CD4-positive, alpha-beta T cell (primary cell): ENCODE measurements around the gene HDAC4. TPM values are rescaled to one million over a fixed set of nuclear protein-coding genes. Genes with fewer than 3 reads are reported as not detected.

Experiments used
- ATAC-seq: fragments of 200-7000 bp; cut with Tn5 transposase; one replicate; pipeline ENCODE4 v1.10.0; 2022; ENCODE audit warnings: mild to moderate bottlenecking; ENCODE audit not compliant: poor library complexity
- CTCF ChIA-PET: fragments of 350-600 bp; sonication (Branson Sonifier 250); formaldehyde crosslinking; loops from one replicate; lab custom pipeline; 2021; ENCODE audit warnings: antibody characterized with exemption, inconsistent platforms; lab: Charles Lee
- POLR2A ChIA-PET: fragments of 350-600 bp; sonication (Branson Sonifier 250); formaldehyde crosslinking; loops from one replicate; lab custom pipeline; 2021; ENCODE audit warnings: antibody characterized with exemption, inconsistent platforms; lab: Charles Lee
- DNase-seq, 14 experiments: peaks; one replicate each; pipeline ENCODE4 v3.0.0-alpha.2; 2013 to 2020; ENCODE audit warnings: mixed read lengths in 2 of 14
- H3K27ac ChIP-seq, 2 donors: one replicate each; pipeline versions ENCODE4 v1.5.1 to v1.7.0; 2013; ENCODE audit warnings: low read length in 2 of 2, low read depth in 1 of 2, mild to moderate bottlenecking in 1 of 2
- H3K27me3 ChIP-seq, 2 experiments: 1 replicate in 1 of 2; 2 replicates in 1 of 2; pipeline versions ENCODE4 v1.6.1 to v1.7.0; 2013; ENCODE audit warnings: low read length in 2 of 2, control low read depth in 1 of 2, mild to moderate bottlenecking in 1 of 2, moderate library complexity in 1 of 2; ENCODE audit not compliant: insufficient read depth in 2 of 2, control insufficient read depth in 1 of 2
- H3K36me3 ChIP-seq: one replicate; pipeline ENCODE4 v1.6.1; 2013; ENCODE audit warnings: low read length, control low read depth; ENCODE audit not compliant: insufficient read depth
- H3K4me1 ChIP-seq: one replicate; pipeline ENCODE4 v1.6.1; 2013; ENCODE audit warnings: low read length, control low read depth; ENCODE audit not compliant: insufficient read depth
- H3K4me3 ChIP-seq: one replicate; pipeline ENCODE4 v1.5.1; 2013; ENCODE audit warnings: mild to moderate bottlenecking, low read length, moderate library complexity
- H3K9me3 ChIP-seq, 2 experiments: 1 replicate in 1 of 2; 2 replicates in 1 of 2; pipeline versions ENCODE4 v1.6.1 to v1.7.0; 2013; ENCODE audit warnings: low read length in 2 of 2, mild to moderate bottlenecking in 2 of 2, control low read depth in 1 of 2, moderate library complexity in 1 of 2; ENCODE audit not compliant: control insufficient read depth in 1 of 2, insufficient read depth in 1 of 2
- H3K27ac Mint-ChIP-seq: one replicate; pipeline ENCODE4 v1.8.0; 2020; ENCODE audit warnings: mixed read lengths
- H3K27me3 Mint-ChIP-seq: one replicate; pipeline ENCODE4 v1.8.0; 2021; ENCODE audit warnings: mixed read lengths
- H3K36me3 Mint-ChIP-seq: one replicate; pipeline ENCODE4 v1.8.0; 2021; ENCODE audit warnings: low read depth, mixed read lengths
- H3K4me1 Mint-ChIP-seq: one replicate; pipeline ENCODE4 v1.8.0; 2021; ENCODE audit warnings: low read depth, mixed read lengths
- H3K4me3 Mint-ChIP-seq: one replicate; pipeline ENCODE4 v1.8.0; 2020; ENCODE audit warnings: mild to moderate bottlenecking, mixed read lengths
- H3K9me3 Mint-ChIP-seq: one replicate; pipeline ENCODE4 v1.8.0; 2020; ENCODE audit warnings: mixed read lengths
- intact Hi-C, 2 experiments: fragments of 100-400 bp; cut with DNase I in 1 of 2; cut with micrococcal nuclease in 1 of 2; formaldehyde crosslinking; loops; one replicate each; pipeline versions ENCODE4 v1.15.1 to v1.9.0; 2023 to 2025; cut with DNase I, micrococcal nuclease
- total RNA-seq, 174 experiments: library from RNA in 2 of 174; stranded (reverse) in 2 of 174; gene quantifications; one replicate each; pipeline ENCODE4 v1.2.3 and lab custom pipeline; 2021 to 2026
- TF ChIP-seq, protein P1 (sequence below): fragments of 200-600 bp; IDR thresholded peaks from one replicate; pipeline ENCODE4 v1.8.0; 2022; ENCODE audit warnings: antibody characterized with exemption, mild to moderate bottlenecking

The HDAC4 gene
- total RNA-seq, 2 experiments from 2014 or later, result 45.3 to 49.2 TPM

DNA sequence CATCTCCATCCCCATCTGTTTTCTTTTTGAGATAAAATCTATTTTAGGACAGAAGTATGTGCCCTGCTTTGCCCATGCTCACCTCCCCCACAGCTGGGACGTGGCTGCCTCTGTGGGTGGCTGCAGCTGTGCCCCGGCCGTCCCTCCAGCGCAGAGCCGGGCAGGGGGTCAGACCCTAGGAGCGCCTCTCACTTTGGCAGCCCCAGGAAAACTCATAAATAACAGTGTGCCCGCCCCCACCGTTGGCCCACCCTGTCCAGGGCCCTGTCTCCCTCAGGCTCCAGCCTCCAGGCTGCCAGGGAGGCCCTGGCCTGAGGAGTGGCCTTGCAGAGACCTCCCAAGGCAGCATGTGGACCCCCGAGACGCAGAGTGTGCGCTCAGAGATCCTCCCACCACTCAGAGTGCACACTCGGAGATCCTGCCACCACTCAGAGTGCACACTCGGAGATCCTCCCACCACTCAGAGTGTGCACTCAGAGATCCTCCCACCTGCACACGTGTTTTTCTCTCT, 374.8 kb downstream of the HDAC4 start:
- POLR2A ChIA-PET, result no interaction called here
- ATAC-seq (no peak), DNase-seq (no peak)
- peaks cover 9% of the 10 kb centered on the region for H3K27me3 Mint-ChIP-seq
- no peaks in the 10 kb centered on the region for H3K4me1 ChIP-seq
- peaks cover 0 to 6% of the 10 kb centered on the region in 2 experiments for H3K9me3 ChIP-seq
- TF ChIP-seq, protein P1, sequence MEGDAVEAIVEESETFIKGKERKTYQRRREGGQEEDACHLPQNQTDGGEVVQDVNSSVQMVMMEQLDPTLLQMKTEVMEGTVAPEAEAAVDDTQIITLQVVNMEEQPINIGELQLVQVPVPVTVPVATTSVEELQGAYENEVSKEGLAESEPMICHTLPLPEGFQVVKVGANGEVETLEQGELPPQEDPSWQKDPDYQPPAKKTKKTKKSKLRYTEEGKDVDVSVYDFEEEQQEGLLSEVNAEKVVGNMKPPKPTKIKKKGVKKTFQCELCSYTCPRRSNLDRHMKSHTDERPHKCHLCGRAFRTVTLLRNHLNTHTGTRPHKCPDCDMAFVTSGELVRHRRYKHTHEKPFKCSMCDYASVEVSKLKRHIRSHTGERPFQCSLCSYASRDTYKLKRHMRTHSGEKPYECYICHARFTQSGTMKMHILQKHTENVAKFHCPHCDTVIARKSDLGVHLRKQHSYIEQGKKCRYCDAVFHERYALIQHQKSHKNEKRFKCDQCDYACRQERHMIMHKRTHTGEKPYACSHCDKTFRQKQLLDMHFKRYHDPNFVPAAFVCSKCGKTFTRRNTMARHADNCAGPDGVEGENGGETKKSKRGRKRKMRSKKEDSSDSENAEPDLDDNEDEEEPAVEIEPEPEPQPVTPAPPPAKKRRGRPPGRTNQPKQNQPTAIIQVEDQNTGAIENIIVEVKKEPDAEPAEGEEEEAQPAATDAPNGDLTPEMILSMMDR, result no peak
- H3K4me1 Mint-ChIP-seq, result no peaks in the 10 kb centered on the region
- no peaks in the 10 kb centered on the region for H3K36me3 Mint-ChIP-seq
- no peak overlapping the region for H3K4me3 Mint-ChIP-seq
- intact Hi-C loops, result no loop called here
- H3K27me3 ChIP-seq, result peaks cover 0 to 4% of the 10 kb centered on the region in 2 experiments
- H3K4me3 ChIP-seq, result no peak overlapping the region
- CTCF ChIA-PET, result no interaction called here
- no peak overlapping the region for H3K27ac Mint-ChIP-seq
- H3K9me3 Mint-ChIP-seq, result no peaks in the 10 kb centered on the region
- no peak overlapping the region for H3K27ac ChIP-seq
- no peaks in the 10 kb centered on the region for H3K36me3 ChIP-seq

- DNase-seq (no peak), ATAC-seq (no peak)
- Histone ChIP-seq H3K27me3 (peaks cover 0 to 4% of the 10 kb centered on the region in 2 experiments), H3K27ac (no peak overlapping the region), H3K9me3 (peaks cover 0 to 6% of the 10 kb centered on the region in 2 experiments), H3K36me3 (no peaks in the 10 kb centered on the region), H3K4me1 (no peaks in the 10 kb centered on the region), H3K4me3 (no peak overlapping the region)
- Mint-ChIP-seq H3K9me3 (no peaks in the 10 kb centered on the region), H3K36me3 (no peaks in the 10 kb centered on the region), H3K4me3 (no peak overlapping the region), H3K27me3 (peaks cover 9% of the 10 kb centered on the region), H3K27ac (no peak overlapping the region), H3K4me1 (no peaks in the 10 kb centered on the region)
- TF ChIP-seq, protein P1, result no peak
- CTCF ChIA-PET, result no interaction called here
- POLR2A ChIA-PET, result no interaction called here
- intact Hi-C loops, result no loop called here
Observed at GRCh38 chr2:239025096-239025801, 375.6 kb downstream of the HDAC4 start.

DNA sequence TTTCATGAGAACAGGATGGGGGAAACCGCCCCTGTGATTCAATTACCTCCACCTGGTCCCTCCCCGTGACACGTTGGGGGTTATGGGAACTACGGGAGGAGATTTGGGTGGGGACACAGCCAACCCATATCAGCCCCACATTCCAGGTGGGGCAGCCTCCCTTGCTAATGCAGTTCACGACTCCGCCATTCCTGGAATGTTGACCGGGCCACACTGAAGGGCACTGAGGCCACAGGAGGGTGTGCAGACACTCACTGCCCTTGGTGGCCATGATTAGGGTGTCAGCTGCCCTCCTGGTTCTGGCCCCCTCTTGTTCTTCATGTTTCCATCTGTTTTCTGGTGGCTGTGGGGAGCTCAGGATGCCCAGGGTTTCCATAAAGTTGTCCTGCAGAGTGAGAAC, 376.6 kb downstream of the HDAC4 start:
- H3K27me3 Mint-ChIP-seq, result peaks cover 16% of the 10 kb centered on the region
- no peaks in the 10 kb centered on the region for H3K4me1 ChIP-seq
- H3K27ac ChIP-seq, result no peak overlapping the region
- peaks cover 0 to 8% of the 10 kb centered on the region in 2 experiments for H3K9me3 ChIP-seq
- H3K27ac Mint-ChIP-seq, result no peak overlapping the region
- intact Hi-C loops, result no loop called here
- no peaks in the 10 kb centered on the region for H3K36me3 Mint-ChIP-seq
- ATAC-seq, result no peak
- ChIA-PET CTCF (no interaction called here), POLR2A (no interaction called here)
- H3K4me3 ChIP-seq, result no peak overlapping the region
- H3K9me3 Mint-ChIP-seq, result no peaks in the 10 kb centered on the region
- TF ChIP-seq, protein P1, result no peak
- H3K27me3 ChIP-seq, result peaks cover 0 to 4% of the 10 kb centered on the region in 2 experiments
- no peaks in the 10 kb centered on the region for H3K4me1 Mint-ChIP-seq
- DNase-seq, result no peak
- H3K36me3 ChIP-seq, result no peaks in the 10 kb centered on the region
- H3K4me3 Mint-ChIP-seq, result no peak overlapping the region
